Measurements from ENCODE around the gene TRIM5. TPM values are rescaled to one million over a fixed set of nuclear protein-coding genes. Genes with fewer than 3 reads are reported as not detected.

The TRIM5 gene
- 10.2 to 10.9 TPM (median 10.8 TPM) in 5 replicates for total RNA-seq (2022; extraction: Qiagen RNA extraction; ENCODE audit: low read depth)

GRCh38 chr11:5684646-5685362 lies at the start of gene TRIM5:
TSS of gene TRIM5 (minus strand) at chr11:5685074. CDS start at chr11:5680177, 4,897 bp downstream.

GRCh38 chr11:5689551-5689983 lies 4.7 kb upstream of the TRIM5 start, which contains the start of gene TRIM22:
TSS of gene TRIM22 (plus strand) at chr11:5689790. CDS start at chr11:5696233, 6,443 bp downstream.

GRCh38 chr11:5624489-5625279 lies 60.2 kb downstream of the TRIM5 start, which contains the start of gene TRIM34:
TSS of gene TRIM34 (plus strand) at chr11:5625001. CDS start at chr11:5632332, 7,331 bp downstream.

Other genes starting within 250 kb of the TRIM5 start
- gene OR51I1, start 243.6 kb downstream of the TRIM5 start, total RNA-seq (2022; extraction: Qiagen RNA extraction; ENCODE audit: low read depth), result not detected in 5 replicates
- not detected in 5 replicates for gene OR51I2, start 235.8 kb downstream of the TRIM5 start, total RNA-seq (2022; extraction: Qiagen RNA extraction; ENCODE audit: low read depth)
- gene OR52D1, start 196.4 kb downstream of the TRIM5 start, total RNA-seq (2022; extraction: Qiagen RNA extraction; ENCODE audit: low read depth), result not detected in 5 replicates
- gene UBQLN3, start 175.1 kb downstream of the TRIM5 start, total RNA-seq (2022; extraction: Qiagen RNA extraction; ENCODE audit: low read depth), result not detected in 5 replicates
- not detected in 5 replicates for gene UBQLNL, start 168.4 kb downstream of the TRIM5 start, total RNA-seq (2022; extraction: Qiagen RNA extraction; ENCODE audit: low read depth)
- not detected in 5 replicates for gene OR52H1, start 136.5 kb downstream of the TRIM5 start, total RNA-seq (2022; extraction: Qiagen RNA extraction; ENCODE audit: low read depth)
- gene OR52B6, start 104.2 kb downstream of the TRIM5 start, total RNA-seq (2022; extraction: Qiagen RNA extraction; ENCODE audit: low read depth), result not detected in 5 replicates
- 8.9 to 12.0 TPM (median 10.2 TPM) in 5 replicates for gene TRIM6, start 88.4 kb downstream of the TRIM5 start, total RNA-seq (2022; extraction: Qiagen RNA extraction; ENCODE audit: low read depth)
- 2.6 to 4.0 TPM (median 3.6 TPM) in 5 replicates for gene TRIM34, start 60.1 kb downstream of the TRIM5 start, total RNA-seq (2022; extraction: Qiagen RNA extraction; ENCODE audit: low read depth)
- gene TRIM22, start 4.7 kb upstream of the TRIM5 start, total RNA-seq (2022; extraction: Qiagen RNA extraction; ENCODE audit: low read depth), result 0.58 to 2.2 TPM (median 0.89 TPM) in 5 replicates
- gene OR56B1, start 51.4 kb upstream of the TRIM5 start, total RNA-seq (2022; extraction: Qiagen RNA extraction; ENCODE audit: low read depth), result not detected in 5 replicates
- gene OR52N4, start 69.2 kb upstream of the TRIM5 start, total RNA-seq (2022; extraction: Qiagen RNA extraction; ENCODE audit: low read depth), result not detected in 5 replicates
- gene OR52N5, start 98.3 kb upstream of the TRIM5 start, total RNA-seq (2022; extraction: Qiagen RNA extraction; ENCODE audit: low read depth), result not detected in 5 replicates
- gene OR52N1, start 106.2 kb upstream of the TRIM5 start, total RNA-seq (2022; extraction: Qiagen RNA extraction; ENCODE audit: low read depth), result not detected in 5 replicates
- gene OR52N2, start 123.8 kb upstream of the TRIM5 start, total RNA-seq (2022; extraction: Qiagen RNA extraction; ENCODE audit: low read depth), result not detected in 5 replicates
- not detected in 5 replicates for gene OR52E6, start 156.8 kb upstream of the TRIM5 start, total RNA-seq (2022; extraction: Qiagen RNA extraction; ENCODE audit: low read depth)
- gene OR52E8, start 172.6 kb upstream of the TRIM5 start, total RNA-seq (2022; extraction: Qiagen RNA extraction; ENCODE audit: low read depth), result not detected in 5 replicates
- gene OR52E4, start 195.6 kb upstream of the TRIM5 start, total RNA-seq (2022; extraction: Qiagen RNA extraction; ENCODE audit: low read depth), result not detected in 5 replicates
- not detected in 5 replicates for gene OR52E5, start 208.1 kb upstream of the TRIM5 start, total RNA-seq (2022; extraction: Qiagen RNA extraction; ENCODE audit: low read depth)

All from A549 treated with GW870086 at 1 μM for 4 hours (cell line).